Posterior cingulate gyrus (tissue), 11 donors: ENCODE data around the gene ABCC2.
"Not testable (repeated sequence)": the region's sequence is repeated elsewhere in the genome, so short reads cannot be mapped to it uniquely, and the experiment has no call there.

Source experiments
- DNase-seq, 10 donors: peaks; one replicate each; pipeline versions ENCODE4 v3.0.0 to v3.0.0-alpha.2; 2020 to 2021; ENCODE audit warnings: mixed read lengths in 3 of 10
- intact Hi-C: fragments of 100-400 bp; cut with DNase I; formaldehyde crosslinking; loops from one replicate; pipeline ENCODE4 v1.15.1; 2023

Gene ABCC2

GRCh38 chr10:99880080-99880835 is 97.8 kb downstream of the ABCC2 start:
- intact Hi-C loops, result no loop called here
- DNase-seq, result peak in 2 of 10 donors; percentile 11

GRCh38 chr10:99881371-99881770 is 98.9 kb downstream of the ABCC2 start:
- intact Hi-C loops, result no loop called here
- DNase-seq, result no peak

GRCh38 chr10:99883523-99883922 is 101.1 kb downstream of the ABCC2 start:
- DNase-seq, result no peak
- intact Hi-C loops, result no loop called here

GRCh38 chr10:99888622-99889021 is 106.2 kb downstream of the ABCC2 start:
- no peak for DNase-seq
- intact Hi-C loops, result no loop called here

- intact Hi-C loops, result no loop called here
- DNase-seq, result no peak
Observed at GRCh38 chr10:99894613-99895012, 112.2 kb downstream of the ABCC2 start.

- DNase-seq, intact Hi-C loops: not testable (repeated sequence)
Observed at GRCh38 chr10:99895066-99895465, 112.6 kb downstream of the ABCC2 start.

- DNase-seq, result no peak
- intact Hi-C loops, result no loop called here
Observed at GRCh38 chr10:99895867-99896266, 113.4 kb downstream of the ABCC2 start.
